Camera-type eye (tissue), 1 donor: ENCODE results near the gene ATP5MC3. TPM values are rescaled to one million over a fixed set of nuclear protein-coding genes. Genes with fewer than 3 reads are reported as not detected.

Experiments
- total RNA-seq: library from RNA; depleted of rRNA; stranded (reverse); fragments of >200 nt; gene quantifications from one replicate; pipeline ENCODE4 v1.2.3, GENCODE V29; 2014

Gene ATP5MC3
- 61.6 TPM for total RNA-seq

GRCh38 chr2:175181104-175181876, at the start of gene ATP5MC3:
TSS of gene ATP5MC3 (minus strand) at chr2:175181710. CDS start at chr2:175181393, 317 bp downstream.

GRCh38 chr2:175167792-175168563, 13.5 kb downstream of the ATP5MC3 start, which contains the start of gene ATF2:
TSS of gene ATF2 (minus strand) at chr2:175168203. CDS start at chr2:175136443, 31,760 bp downstream.

Other genes starting within 250 kb of the ATP5MC3 start
- gene CHN1, start 176.3 kb downstream of the ATP5MC3 start, total RNA-seq, result 71.1 TPM
- gene ATF2, start 13.5 kb downstream of the ATP5MC3 start, total RNA-seq, result 130 TPM